A549 (cell line): ENCODE measurements around the gene CHMP6. TPM values are rescaled to one million over a fixed set of nuclear protein-coding genes. Genes with fewer than 3 reads are reported as not detected.

Experiments
- ATAC-seq, 2 experiments: fragments of 200-7000 bp in 1 of 2; fragments of >200 bp in 1 of 2; cut with Nextera tagmentation in 1 of 2; cut with Tn5 transposase in 1 of 2; 3 replicates each; pipeline versions ENCODE4 v1.8.0 to v1.9.1; 2018 to 2020; ENCODE audit warnings: mild to moderate bottlenecking in 1 of 2, moderate library complexity in 1 of 2
- CTCF ChIA-PET: fragments of 300-600 bp; sonication (Branson Sonifier 250); formaldehyde crosslinking; extraction: SDS; loops from one replicate; lab custom pipeline; 2021; ENCODE audit warnings: antibody characterized with exemption, inconsistent platforms; lab: Yijun Ruan, JAX
- POLR2A ChIA-PET: fragments of 350-600 bp; formaldehyde crosslinking; extraction: SDS; loops from one replicate; lab custom pipeline; 2021; ENCODE audit warnings: antibody characterized with exemption, inconsistent platforms; lab: Yijun Ruan, JAX
- DNase-seq, 2 experiments: peaks; one replicate each; pipeline versions ENCODE4 v3.0.0 to v3.0.0-alpha.2; 2011 to 2016; ENCODE audit warnings: low read depth in 1 of 2, low spot score in 1 of 2
- FAIRE-seq: peaks from 2 replicates; lab custom pipeline; 2011; peaks lifted over from hg19 to GRCh38; lab: Jason Lieb, UNC
- H3K27ac ChIP-seq, 2 experiments: fragments of >200 bp; sonication (Bioruptor Twin); formaldehyde crosslinking; 3 replicates each; pipeline ENCODE4 v1.5.1; 2016 to 2017
- H3K4me1 ChIP-seq: fragments of >200 bp; sonication (Bioruptor Twin); formaldehyde crosslinking; 3 replicates; pipeline ENCODE4 v1.6.1; 2016
- H3K4me2 ChIP-seq: fragments of >200 bp; sonication (Bioruptor Twin); formaldehyde crosslinking; 3 replicates; pipeline ENCODE4 v1.6.1; 2016
- H3K4me3 ChIP-seq: fragments of >200 bp; sonication (Bioruptor Twin); formaldehyde crosslinking; 3 replicates; pipeline ENCODE4 v1.5.1; 2016
- H3K9me3 ChIP-seq: fragments of >200 bp; sonication (Bioruptor Twin); formaldehyde crosslinking; 3 replicates; pipeline ENCODE4 v1.6.1; 2016
- CBX8 ChIP-seq: fragments of 200-600 bp; sonication (generic); IDR thresholded peaks from 2 replicates; pipeline ENCODE4 v1.6.1; 2016
- CEBPB ChIP-seq, 2 experiments: fragments of >200 bp in 1 of 2; sonication (Bioruptor Twin) in 1 of 2; formaldehyde crosslinking in 1 of 2; IDR thresholded peaks; 2 replicates each; pipeline ENCODE4 v1.6.1; 2012 to 2016
- CHD4 ChIP-seq: fragments of 200-600 bp; sonication (generic); IDR thresholded peaks from 2 replicates; pipeline ENCODE4 v1.6.1; 2016; ENCODE audit warnings: antibody characterized with exemption, mild to moderate bottlenecking, borderline replicate concordance
- CTCF ChIP-seq: fragments of >200 bp; sonication (Bioruptor Twin); formaldehyde crosslinking; IDR thresholded peaks from 3 replicates; pipeline ENCODE4 v1.5.1; 2016
- FOSL2 ChIP-seq, 2 experiments: fragments of 450-650 bp in 1 of 2; fragments of >200 bp in 1 of 2; sonication (Bioruptor Twin) in 1 of 2; formaldehyde crosslinking; IDR thresholded peaks; 2 replicates each; pipeline versions ENCODE4 v1.5.0 to v1.6.1; 2016 to 2020; ENCODE audit warnings: mild to moderate bottlenecking in 1 of 2, moderate library complexity in 1 of 2
- GATA3 ChIP-seq: IDR thresholded peaks from 2 replicates; pipeline ENCODE4 v1.6.1; 2012; ENCODE audit warnings: borderline replicate concordance
- HEYL ChIP-seq: fragments of 250-450 bp; sonication (Bioruptor Pico); IDR thresholded peaks from 2 replicates; pipeline ENCODE4 v1.8.0; 2021; ENCODE audit warnings: mild to moderate bottlenecking, moderate library complexity
- JUN ChIP-seq, 2 experiments: fragments of >200 bp; sonication (Bioruptor Twin); formaldehyde crosslinking; IDR thresholded peaks; 2 replicates in 1 of 2; 3 replicates in 1 of 2; pipeline ENCODE4 v1.6.1; 2016 to 2017
- JUNB ChIP-seq: fragments of >200 bp; sonication (Bioruptor Twin); formaldehyde crosslinking; IDR thresholded peaks from 2 replicates; pipeline ENCODE4 v1.6.1; 2016
- KDM5A ChIP-seq: fragments of 200-600 bp; sonication (generic); IDR thresholded peaks from 2 replicates; pipeline ENCODE4 v1.6.1; 2016; ENCODE audit warnings: antibody characterized with exemption, mild to moderate bottlenecking
- MAZ ChIP-seq: fragments of 150-350 bp; IDR thresholded peaks from 2 replicates; pipeline ENCODE4 v1.6.1; 2014; ENCODE audit warnings: antibody characterized with exemption, low read depth, low read length, borderline replicate concordance
- MYC ChIP-seq: IDR thresholded peaks from 2 replicates; pipeline ENCODE4 v1.6.1; 2012; ENCODE audit warnings: mild to moderate bottlenecking, inconsistent platforms, low read length, improper control_type of control experiment, borderline replicate concordance
- NR3C1 ChIP-seq: fragments of >200 bp; sonication (Bioruptor Twin); formaldehyde crosslinking; IDR thresholded peaks from 3 replicates; pipeline ENCODE4 v1.6.1; 2017
- PBX3 ChIP-seq: IDR thresholded peaks from 2 replicates; pipeline ENCODE4 v1.6.1; 2012
- PHF8 ChIP-seq: fragments of 200-600 bp; sonication (generic); IDR thresholded peaks from 2 replicates; pipeline ENCODE4 v1.6.1; 2016; ENCODE audit warnings: low read depth, mild to moderate bottlenecking, antibody characterized with exemption, moderate library complexity, borderline replicate concordance
- POLR2AphosphoS2 ChIP-seq: conservative IDR thresholded peaks from 2 replicates; pipeline ENCODE4 v1.6.1; 2012; ENCODE audit warnings: low read length, improper control_type of control experiment, inconsistent platforms
- RAD21 ChIP-seq, 2 experiments: fragments of >200 bp in 1 of 2; sonication (Bioruptor Twin) in 1 of 2; formaldehyde crosslinking in 1 of 2; IDR thresholded peaks in 1 of 2; conservative IDR thresholded peaks in 1 of 2; 2 replicates in 1 of 2; 3 replicates in 1 of 2; pipeline ENCODE4 v1.6.1; 2012 to 2018; ENCODE audit warnings: inconsistent platforms in 1 of 2
- RARB ChIP-seq: fragments of 250-450 bp; sonication (Bioruptor Pico); IDR thresholded peaks from 2 replicates; pipeline ENCODE4 v1.8.0; 2021; ENCODE audit warnings: mild to moderate bottlenecking, moderate library complexity
- RCOR1 ChIP-seq: fragments of 150-350 bp; IDR thresholded peaks from 2 replicates; pipeline ENCODE4 v1.6.1; 2014; ENCODE audit warnings: antibody characterized with exemption, low read length, low read depth
- SREBF2 ChIP-seq: fragments of 450-650 bp; IDR thresholded peaks from 2 replicates; pipeline ENCODE4 v1.6.1; 2014; ENCODE audit warnings: mild to moderate bottlenecking, moderate library complexity
- ZFP36 ChIP-seq: fragments of 450-650 bp; IDR thresholded peaks from 2 replicates; pipeline ENCODE4 v1.6.1; 2014; ENCODE audit warnings: borderline replicate concordance; ENCODE audit not compliant: partially characterized antibody
- WGBS: methylation state at CpG from one replicate; pipeline ENCODE4 v1.1.6; 2017; ENCODE audit errors: missing lambda C conversion rate; 5-methylcytosine and 5-hydroxymethylcytosine counted together
- polyA plus RNA-seq, 4 experiments: library from polyadenylated mRNA; depleted of rRNA in 3 of 4; stranded (reverse); fragments of >200 nt; fragmentation: RNase III in 1 of 4; extraction: RNeasy Plus Mini Kit Qiagen cat#74134 plus additional on column Dnase treatment in 1 of 4; gene quantifications; 2 replicates in 3 of 4; 3 replicates in 1 of 4; pipeline ENCODE4 v1.2.3, GENCODE V29; 2011 to 2017

Gene CHMP6
- polyA plus RNA-seq, 2 of the 4 experiments (the other 2 are of a cell fraction), result 28.9 to 30.8 TPM

GRCh38 chr17:81045590-81046095 is 54.0 kb downstream of the CHMP6 start:
- ChIA-PET POLR2A (no interaction called here), CTCF (interaction anchor here (1.3 to 37.9 kb wide), 7 partner anchors 9 to 439 kb away, joined by 3 to 880 read pairs (median 4); no protein-coding TSS in a partner anchor)
- WGBS, result 84% methylated on average over 5 of the region's 9 CpGs
- DNase-seq (no peak), ATAC-seq (no peak), FAIRE-seq (no peak)
- H3K4me3 ChIP-seq, result no peak overlapping the region
- H3K4me1 ChIP-seq, result peaks cover 38% of the 10 kb centered on the region
- TF ChIP-seq JUNB (no peak), FOSL2 (IDR thresholded peaks at IDR 0.05) (no peak), FOSL2 (CRISPR knock-in tag; IDR thresholded peaks at IDR 0.05) (no peak), RCOR1 (no peak), CHD4 (no peak), CEBPB (IDR thresholded peaks at IDR 0.05) (no peak), PBX3 (no peak), JUN (IDR thresholded peaks at IDR 0.05) (no peak), NR3C1 (no peak), MAZ (no peak), CTCF (no peak), RARB (CRISPR knock-in tag) (no peak), POLR2AphosphoS2 (no peak), SREBF2 (no peak), RAD21 (conservative IDR thresholded peaks at IDR 0.05 in 1 of 2, IDR thresholded peaks at IDR 0.05 in 1 of 2) (no peak), MYC (no peak), HEYL (no peak), ZFP36 (no peak), GATA3 (no peak), PHF8 (no peak)
- no peaks in the 10 kb centered on the region for H3K9me3 ChIP-seq
- no peak overlapping the region for H3K4me2 ChIP-seq
- peak overlapping the region in 1 of 2 experiments; percentile 36; a peak in 2 of 6 replicates for H3K27ac ChIP-seq

GRCh38 chr17:81046132-81046769 is 54.6 kb downstream of the CHMP6 start:
- Histone ChIP-seq H3K9me3 (no peaks in the 10 kb centered on the region), H3K4me2 (no peak overlapping the region), H3K27ac (no peak overlapping the region; a peak in 1 of 6 replicates)
- FAIRE-seq, result no peak
- no peak for TF ChIP-seq GATA3
- TF ChIP-seq FOSL2 (IDR thresholded peaks at IDR 0.05), result no peak
- TF ChIP-seq FOSL2 (CRISPR knock-in tag; IDR thresholded peaks at IDR 0.05), result no peak
- no peak for TF ChIP-seq CTCF
- no peak for TF ChIP-seq MYC
- TF ChIP-seq CBX8, result no peak
- peak; percentile 95 for TF ChIP-seq ZFP36
- no peak for TF ChIP-seq KDM5A
- TF ChIP-seq, all 56 proteins: peak for 1
- ChIA-PET POLR2A (interaction anchor here (1.2 kb wide), 1 partner anchor 11 kb away, joined by 3 read pairs; the partner anchor contains the start of gene BAIAP2), CTCF (interaction anchor here (0.7 to 37.9 kb wide), 9 partner anchors 9 to 146 kb away, joined by 3 to 880 read pairs (median 4); no protein-coding TSS in a partner anchor)
- 86% methylated on average over 16 of the region's 17 CpGs for WGBS
- DNase-seq (no peak), ATAC-seq (no peak)
- H3K4me3 ChIP-seq, result no peak overlapping the region
- peaks cover 32% of the 10 kb centered on the region for H3K4me1 ChIP-seq
